ENCODE measurements around the gene AMZ1.
"Not testable (repeated sequence)": the region's sequence is repeated elsewhere in the genome, so short reads cannot be mapped to it uniquely, and the experiment has no call there.

Gene AMZ1

DNA sequence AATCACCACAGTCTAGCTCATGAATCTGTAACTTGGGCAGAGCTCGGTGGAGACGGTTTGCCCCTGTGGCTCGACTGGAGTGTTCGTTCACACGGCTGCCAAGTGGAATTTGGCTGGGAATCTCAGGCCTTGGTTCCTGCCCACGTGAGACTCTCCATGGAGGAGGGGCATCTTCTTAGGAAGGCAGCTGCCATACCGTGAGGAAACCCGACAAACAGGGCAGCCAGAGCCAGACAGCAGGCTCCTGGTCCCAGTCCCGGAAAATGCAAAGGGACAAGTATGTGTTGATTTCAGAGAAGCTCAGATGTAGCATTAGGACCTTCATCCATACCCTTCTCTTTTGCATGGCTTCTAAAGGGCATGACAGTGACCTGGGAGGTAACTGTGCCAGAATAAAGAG lies 26.6 kb downstream of the AMZ1 start:
- no peak for DNase-seq

DNA sequence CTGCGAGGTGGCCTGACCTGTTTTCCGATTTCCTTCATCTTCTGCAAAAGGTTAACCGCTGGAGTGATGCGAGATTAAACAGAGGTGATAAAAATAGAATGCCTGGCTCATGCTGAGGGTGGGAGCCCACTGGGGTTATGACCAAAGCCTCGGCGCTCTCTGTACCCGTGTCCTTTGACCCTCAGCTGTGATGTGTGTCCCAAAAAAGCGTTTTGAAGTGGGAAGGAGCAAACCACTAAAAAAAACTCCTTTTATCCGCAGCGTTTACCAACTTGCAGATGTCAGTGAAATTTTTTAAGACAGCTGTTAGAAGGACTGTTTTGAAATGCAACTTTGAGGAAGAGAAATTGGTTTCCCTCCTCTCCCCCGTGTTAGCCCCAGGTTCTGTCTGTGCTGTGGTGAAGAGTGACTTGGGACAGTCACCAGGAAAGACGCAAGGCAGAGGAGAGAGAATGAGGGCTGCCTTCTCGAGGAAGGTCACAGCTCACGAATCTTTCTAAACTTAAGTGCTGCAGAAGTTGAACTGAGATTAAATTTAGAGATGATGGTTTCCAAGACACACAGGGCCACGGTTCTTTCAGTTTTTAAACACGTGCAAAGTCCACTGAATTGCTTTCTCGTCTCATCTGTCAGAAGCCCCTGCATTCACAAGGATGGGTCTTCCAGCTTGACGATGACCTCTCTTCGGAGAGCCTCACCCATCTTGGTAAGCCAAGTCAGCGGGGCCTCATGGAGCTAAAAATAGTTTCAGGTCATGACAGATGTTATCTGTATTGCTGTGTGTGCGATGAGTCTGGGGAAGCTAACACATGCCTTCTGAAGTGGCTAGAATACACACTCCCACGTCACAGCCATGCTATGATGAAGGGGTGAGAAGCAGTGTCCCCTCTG lies 27.6 kb downstream of the AMZ1 start:
- DNase-seq: no peak

DNA sequence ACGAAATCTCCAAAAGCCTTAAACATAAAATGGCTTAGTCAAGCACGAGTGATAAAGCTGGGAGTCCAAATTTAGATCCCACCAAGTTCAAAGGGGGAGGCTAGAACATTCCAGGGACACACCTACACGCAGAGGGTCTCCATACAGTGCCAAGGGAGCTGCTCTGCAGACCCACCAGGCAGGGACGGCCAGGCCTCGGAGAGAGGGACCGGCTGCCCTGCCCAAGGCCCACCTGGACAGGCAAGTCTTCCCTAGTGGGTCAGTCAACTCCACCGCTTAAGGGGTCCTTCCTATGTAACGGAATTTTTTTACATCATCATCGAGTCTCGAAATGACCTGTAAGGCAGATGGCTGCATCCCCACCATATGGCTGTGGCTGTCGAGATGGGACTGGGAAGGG lies 28.5 kb downstream of the AMZ1 start:
- no peak for DNase-seq

DNA sequence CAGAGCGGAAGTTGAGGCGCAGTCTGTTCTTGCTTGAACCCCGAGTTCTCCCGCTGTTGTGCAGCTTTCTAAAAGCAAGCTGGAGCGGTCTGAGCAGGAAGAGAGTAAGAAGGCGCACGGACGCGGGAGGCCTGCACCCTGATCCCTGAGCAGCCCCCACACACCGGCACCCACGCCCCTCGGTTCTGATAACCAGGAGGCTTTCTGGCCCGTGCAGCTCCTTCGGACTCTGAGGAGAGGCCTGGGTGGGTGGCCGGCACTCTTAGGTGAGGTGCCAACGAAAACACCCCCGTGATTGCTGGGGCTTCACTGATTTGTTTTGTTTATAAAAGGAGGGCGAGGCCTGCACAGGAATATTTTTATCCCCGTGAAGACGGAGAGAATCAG lies 28.9 kb downstream of the AMZ1 start:
- no peak for DNase-seq

DNA sequence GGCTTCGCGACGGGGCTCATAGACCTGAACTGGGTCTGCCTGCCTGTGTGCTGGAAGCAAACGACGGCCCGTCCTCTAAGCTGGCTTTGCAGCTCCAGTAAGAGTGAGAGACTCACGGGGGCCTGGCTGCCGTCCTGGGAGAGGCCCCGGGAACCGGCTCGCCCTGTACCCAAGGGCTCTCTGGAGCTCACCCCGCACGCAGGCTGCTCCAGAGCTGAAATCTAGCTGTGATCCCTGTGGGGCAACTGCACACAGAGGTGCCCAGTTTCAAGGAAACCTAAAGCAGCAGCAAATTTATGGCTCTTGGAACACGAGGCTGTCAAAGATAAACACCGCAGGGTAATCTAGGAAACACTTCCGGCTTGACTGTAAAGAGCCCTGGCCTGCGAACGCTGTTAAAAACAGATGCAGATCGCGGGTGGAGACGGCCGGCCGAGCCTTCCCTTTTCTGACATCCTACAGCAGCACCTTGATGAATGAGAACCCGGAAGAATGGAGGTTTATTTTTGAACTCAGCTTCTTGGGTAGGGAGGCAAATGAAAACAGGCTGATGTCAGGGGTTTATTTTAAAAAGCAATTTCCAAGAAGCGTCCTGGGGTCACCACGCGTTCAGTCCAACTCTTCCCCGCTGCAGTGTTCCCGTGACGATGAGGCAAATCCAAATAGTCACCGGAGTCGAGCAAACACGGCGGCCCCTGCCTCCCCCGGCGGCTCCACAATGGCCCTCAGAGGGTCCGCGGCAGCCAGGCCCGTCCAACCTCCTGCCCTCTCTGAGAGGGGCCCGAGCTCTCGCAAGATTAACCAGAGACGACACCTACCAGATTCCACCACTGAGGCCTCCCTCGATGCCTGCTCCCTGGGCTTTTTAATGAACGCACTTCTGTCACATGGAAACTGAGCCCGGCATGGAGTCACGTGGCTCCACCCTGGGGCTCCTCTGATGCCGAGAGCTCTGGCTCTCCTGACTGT lies 29.6 kb downstream of the AMZ1 start:
- DNase-seq: no peak

DNA sequence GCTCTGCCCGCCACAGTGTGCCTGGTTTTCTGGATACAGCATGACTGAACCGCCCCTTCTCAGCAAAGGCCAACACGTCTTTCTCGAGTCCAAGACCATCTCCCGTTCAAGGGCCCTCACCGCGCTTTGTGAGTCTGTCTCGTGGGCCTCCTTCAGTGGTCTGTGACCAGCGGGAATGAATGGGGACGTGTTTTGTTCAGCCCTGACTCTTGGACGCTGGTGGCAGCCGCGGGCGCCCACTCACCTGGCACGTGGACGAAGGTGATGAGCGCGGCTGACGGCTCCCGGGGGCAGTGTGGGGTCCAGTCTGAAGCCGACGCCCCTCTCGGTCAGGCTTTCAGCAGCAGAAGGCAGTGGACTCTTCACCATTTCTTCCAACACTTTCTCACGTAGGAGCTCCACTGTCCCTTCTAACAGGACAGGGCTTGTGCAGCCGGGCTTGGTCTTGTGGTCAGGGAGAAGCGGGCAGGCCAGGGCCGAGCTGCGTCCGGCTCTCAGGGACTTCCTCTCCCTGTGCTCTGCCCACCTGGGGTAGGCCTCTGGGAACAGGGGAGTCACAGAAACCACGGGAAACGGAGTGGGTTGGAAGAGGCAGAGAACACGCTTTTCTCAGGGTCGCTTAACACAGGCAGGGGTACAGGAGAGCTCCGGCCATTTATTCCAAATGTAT lies 30.4 kb downstream of the AMZ1 start:
- DNase-seq: no peak

DNA sequence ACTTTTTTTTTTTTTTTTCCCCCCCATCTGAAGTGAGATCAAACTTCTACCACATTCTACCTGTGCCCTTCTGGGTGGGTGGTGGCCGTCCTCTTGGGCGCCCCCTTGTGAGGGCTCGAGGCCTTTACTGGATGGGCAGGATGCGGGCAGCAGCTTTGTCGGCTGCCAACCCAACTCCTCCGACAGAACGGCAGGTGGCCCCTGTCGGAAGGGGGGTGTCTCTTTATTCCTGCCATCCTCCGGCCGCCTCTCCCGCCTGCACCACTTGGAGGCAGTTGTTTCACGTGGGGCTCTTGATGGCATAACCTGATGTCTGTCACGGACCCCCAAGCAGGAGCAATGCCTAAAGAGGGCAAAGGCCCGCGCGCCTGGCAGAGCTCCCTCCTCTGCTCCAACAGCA lies 31.0 kb downstream of the AMZ1 start:
- DNase-seq: no peak

DNA sequence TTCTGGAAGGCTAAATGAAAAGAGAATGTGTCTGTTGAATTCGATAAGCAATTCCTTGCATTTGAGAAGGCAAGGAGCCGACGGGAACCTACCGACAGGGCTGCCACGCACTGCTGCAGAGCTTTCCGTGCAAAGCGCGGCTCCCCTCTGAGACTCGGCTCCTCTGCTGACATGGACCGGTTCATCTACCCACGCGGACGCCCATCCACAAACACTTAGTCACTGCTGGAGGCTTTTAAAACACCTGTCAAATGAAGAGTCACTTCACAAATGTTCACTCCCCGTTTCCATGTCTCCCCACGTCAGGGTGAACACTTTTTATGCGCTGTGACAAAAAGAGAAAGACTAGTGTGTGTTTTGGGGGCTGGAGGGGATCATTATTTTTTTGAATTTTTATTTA lies 32.0 kb downstream of the AMZ1 start:
- DNase-seq: no peak

DNA sequence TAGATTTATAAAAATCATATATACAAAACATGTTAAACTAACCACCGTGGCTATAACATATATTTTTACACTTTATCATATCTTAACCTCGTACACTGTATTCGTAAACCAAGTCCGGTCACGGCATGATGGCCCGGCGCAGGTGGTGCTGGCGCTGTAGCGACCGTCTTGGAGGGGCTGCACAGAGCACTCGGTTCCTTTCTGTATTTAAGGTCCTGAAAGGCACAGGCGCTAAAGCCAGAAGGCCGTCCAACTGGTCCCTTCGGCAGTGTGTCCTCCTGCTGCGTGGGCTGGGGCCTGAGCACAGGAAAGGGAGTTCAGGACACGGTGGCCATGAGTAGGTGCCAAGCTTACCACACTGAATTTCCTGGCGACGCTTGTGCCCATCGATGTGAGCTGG lies 33.8 kb downstream of the AMZ1 start:
- DNase-seq: no peak

DNA sequence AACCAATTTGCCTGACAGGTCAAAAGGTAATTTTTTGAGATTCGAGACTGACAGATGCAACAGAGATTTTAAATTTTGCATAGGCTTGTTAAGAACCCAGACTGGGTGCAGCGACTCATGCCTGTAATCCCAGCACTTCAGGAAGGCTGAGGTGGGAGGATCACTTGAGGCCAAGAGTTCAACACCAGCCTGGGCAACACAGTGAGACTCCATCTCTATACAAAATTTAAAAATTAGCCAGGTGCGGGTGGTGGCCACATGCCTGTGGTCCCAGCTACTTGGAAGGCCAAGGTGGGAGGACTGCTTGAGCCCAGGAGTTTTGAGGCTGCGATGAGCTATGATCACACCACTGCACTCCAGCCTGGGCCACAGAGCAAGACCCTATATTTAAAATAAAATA lies 34.6 kb downstream of the AMZ1 start:
- no peak for DNase-seq

DNA sequence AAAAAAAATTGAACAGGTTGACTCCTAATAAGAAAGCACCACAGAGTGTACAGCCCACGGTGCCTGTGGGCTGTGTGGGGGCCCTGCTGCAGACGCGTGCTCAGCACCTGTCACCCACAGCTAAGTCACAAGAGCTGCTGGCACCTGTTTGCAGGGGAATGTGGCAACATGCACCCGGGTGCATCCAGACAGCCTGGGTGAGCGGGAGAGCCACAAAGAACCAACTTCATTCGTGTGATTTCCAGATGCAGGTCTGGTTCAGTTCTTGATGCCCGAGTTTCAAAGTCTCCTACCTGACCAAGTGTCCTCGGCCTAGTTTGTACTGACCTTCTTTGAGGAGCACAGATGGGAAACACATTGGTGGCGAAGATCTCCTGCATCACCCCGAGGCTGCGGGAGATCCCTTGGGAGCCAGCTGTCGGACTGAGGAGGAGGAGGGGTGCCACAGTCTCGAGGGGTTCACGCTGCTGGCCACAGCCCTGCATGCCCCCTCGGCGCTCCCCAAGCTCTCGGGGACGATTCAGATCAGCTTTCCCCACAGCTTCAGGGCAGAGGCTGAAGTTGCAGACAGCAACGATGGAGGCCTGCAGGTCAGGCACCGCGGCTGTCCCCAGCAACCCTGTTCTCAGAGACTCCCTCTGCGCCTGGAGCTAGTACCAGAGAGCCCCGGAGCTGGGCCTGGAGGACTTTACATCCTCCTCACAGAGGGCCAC lies 35.3 kb downstream of the AMZ1 start:
- DNase-seq: no peak

DNA sequence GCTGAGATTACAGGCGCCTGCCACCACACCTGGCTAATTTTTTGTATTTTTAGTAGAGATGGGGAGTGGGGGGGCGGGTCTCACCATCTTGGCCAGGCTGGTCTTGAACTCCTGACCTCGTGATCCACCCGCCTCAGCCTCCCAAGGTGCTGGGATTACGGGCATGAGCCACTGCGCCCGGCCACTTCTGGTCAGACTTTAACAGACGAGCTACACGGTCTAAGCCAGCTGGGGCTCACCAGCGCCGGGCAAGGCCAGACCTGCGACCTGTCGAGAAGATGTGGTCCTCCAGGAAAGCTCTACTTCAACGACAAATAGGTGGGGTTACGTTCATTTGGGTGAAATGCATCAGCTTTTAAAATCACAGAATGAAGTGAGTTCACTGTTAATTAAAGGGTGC lies 36.0 kb downstream of the AMZ1 start:
- not testable (repeated sequence) for DNase-seq

DNA sequence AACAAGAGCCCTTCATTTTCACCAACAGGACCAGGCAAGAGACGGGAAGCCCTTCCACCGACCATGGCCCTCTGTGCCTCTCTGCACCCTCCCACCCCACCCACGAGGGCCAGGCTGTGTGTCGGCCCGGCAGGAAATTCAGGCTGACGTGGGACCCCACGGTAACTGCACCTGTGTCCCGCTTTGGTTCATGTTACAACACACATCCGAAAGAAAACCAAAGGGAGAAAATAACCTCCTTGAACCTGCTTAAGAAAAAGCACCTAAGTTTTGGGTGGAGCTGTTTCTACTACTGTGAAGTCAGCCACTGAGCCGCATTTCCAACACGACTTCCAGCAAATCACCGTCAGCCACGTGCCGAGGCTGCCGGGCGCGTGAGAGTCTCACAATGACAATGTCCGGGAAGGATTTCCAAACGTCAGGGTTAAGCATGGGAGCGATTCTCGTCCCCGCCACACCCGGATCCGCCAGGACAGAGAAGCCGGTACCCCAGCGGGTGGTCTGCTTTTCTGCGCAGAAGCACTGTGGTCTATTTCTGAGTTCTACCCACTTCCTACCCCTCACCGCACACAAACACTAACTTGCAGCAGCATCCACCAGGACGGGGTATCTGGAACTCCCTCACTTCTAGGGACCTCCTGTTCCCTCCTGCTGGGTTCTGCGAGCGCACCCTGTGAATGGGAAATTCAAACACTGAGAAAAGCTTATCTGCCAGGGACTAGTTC lies 36.6 kb downstream of the AMZ1 start:
- no peak for DNase-seq

DNA sequence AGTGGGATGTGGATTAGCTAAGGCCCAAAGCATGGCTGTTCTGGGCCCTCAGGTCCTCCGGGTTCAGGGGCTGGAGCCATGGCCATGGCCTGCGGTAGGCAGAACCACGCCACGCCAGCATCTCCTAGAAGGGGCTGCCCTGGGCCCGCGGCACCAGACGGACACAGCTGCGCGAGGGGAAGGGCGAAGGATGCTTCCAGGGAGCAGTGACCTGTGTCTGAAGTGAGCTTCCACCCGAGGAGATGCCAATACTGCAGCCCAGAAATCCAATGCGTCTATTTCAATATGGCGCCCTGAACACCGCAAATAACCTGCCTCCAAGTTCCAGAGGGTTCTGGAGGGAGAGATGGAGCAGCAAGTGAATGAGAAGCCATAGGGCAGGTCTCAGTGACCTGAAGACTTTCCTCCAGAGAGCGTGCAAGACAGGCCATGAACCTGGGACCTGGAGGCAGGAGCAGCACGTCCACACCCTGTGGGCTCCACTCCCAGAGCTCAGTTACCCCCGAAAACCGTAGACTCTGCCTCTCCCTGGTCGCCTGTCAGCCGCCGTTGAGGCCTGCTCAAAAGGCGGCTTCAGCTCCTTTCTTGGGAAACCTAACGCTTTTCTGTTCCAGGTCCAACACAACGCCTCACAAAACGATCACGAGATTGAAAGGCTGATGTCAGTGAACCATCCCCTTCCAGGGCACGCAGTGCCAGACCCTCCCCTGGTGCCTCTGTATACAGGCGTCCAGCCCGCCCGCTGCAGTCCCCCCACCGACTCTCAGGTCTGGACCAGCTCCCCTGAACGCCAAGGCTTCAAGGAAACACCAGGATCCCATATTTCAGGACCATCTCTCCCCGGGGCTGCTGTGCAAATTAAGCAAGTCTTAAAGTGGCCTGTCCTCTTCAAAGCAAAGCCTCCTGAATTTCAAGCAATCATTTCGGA lies 37.4 kb downstream of the AMZ1 start:
- DNase-seq: no peak

DNA sequence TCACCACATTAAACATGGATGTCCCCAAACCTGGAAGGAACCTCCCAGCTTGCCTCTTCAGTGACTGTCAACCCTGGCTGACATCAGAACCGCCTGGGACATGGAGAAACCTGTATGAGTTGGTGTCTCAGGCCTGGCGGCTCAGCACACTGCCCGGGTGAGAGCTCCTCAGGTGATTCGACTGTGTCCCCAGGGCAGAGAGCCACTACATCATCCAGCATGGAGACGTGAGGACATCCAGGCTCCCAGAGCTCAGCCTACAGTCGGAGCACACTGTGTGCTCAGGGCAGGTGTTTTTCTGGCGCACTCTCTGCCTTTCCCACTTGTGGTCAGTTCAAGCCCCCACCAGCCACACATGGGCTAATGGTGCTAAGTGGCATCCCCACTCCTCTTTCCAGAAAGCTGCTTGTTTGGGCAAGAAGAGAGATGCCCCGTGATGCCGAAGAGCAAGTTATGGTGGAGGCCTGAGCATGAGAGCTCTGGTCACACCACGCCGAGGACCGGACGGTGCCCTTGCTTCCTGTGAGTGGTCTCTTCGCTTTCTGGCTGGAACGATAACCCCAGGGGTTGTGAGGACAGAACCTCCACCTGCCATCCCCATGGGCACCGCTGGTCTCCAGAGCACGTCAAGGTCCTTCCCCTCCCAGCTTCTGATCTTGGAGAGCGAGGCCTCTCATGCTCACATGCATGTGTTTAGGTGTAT lies 38.5 kb downstream of the AMZ1 start:
- DNase-seq: no peak

DNA sequence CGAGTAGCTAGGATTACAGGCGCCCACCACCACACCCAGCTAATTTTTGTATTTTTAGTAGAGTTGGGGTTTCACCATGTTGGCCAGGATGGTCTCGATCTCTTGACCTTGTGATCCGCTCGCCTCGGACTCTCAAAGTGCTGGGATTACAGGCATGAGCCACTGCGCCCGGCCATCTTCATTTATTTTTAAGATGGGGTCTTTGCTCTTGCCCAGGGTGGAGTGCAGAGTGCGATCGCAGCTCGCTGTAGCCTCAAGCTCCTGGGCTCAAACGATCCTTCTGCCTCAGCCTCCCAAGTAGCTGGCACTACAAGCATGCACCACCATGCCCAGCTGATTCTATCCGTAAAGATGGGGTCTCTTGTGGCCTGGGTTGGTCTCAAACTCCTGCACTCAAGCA lies 39.2 kb downstream of the AMZ1 start:
- not testable (repeated sequence) for DNase-seq

DNA sequence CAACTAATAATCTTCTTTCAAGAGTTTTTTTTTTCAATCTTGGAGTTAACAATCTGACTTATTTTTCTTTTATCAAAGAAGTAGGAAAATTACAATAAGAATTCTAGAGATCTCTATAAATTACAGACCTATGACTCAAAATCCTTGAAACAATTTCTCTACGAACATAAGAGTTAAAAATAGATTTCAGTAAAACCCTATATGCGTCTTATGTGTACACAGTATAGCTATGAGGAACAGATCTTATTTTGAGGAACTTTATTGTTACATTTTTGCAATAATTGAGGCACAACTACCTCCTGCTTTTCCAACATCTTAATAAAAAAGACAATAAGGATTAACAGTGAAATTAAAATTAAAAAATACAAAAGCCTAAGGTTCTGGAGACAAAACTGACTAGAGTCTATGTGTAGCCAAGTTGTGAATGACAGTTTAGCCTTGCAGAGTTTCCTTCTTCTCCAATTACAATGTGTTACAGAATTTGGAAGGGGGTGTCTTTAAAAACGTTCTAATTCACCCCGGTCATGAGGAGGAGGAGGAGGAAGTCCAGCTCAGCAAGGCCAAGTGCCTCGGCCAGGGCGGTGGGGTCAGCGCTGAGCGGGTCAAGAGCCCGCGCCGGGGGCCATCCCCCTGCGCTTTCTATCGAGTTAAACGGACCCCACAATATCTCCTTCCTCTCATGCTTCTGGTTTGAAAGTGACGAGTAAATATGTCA lies 40.5 kb downstream of the AMZ1 start:
- DNase-seq: no peak

DNA sequence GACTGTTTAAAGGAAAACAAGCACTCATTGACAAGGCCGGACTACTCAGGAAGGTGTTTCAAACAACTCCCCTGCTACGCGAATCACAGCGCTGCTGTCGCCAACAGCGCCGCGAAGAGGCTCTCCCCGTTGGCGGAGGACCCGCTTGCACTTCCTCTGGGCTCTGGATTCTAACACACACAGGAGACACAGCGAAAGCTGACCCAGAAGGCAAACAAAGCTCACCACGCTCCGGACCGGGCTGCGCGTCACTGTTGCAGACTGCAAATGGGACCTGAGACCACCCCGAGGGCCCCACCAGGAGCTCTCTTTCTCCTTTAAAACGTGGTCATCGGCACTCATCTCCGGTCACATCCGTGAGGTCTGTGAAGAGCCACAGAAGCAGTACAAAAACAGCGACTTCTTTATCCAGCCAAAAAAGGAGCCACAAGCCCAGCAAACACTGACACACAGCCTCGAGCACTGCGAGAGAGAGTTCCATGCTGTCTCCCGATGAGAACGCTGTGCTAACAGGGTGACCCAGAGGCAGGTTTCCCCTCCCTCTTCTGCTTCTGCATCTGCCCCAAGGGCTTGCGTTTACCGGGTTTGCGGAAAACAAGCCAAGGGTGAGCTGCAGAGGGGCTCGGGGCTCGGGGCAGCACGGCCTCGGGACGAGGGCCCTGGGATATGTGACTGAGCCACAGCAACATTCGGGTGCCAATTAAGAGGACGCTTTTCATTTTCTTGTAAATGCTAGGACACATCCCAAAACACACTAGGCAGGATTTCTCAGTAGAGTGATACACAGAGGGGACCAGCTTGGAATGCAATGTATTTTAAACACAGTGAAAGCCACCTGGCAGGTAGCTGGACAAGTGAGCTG lies 41.3 kb downstream of the AMZ1 start:
- DNase-seq: no peak

Measured in NCI-H1105 treated with DMSO at 0.1 percent for 48 hours (cell line).